HG03432 (cell line): ENCODE measurements around the gene MARK4.
"Not testable (repeated sequence)": the region's sequence is repeated elsewhere in the genome, so short reads cannot be mapped to it uniquely, and the experiment has no call there.

ENCODE experiments used
- ATAC-seq: cut with Tn5 transposase; IDR thresholded peaks from one replicate; pipeline ENCODE4 v1.9.1; 2021; ENCODE audit warnings: mild to moderate bottlenecking, moderate library complexity; ENCODE audit not compliant: unreplicated experiment

The MARK4 gene

GRCh38 chr19:45304141-45304926 lies 53.3 kb downstream of the MARK4 start:
- ATAC-seq = no peak

DNA sequence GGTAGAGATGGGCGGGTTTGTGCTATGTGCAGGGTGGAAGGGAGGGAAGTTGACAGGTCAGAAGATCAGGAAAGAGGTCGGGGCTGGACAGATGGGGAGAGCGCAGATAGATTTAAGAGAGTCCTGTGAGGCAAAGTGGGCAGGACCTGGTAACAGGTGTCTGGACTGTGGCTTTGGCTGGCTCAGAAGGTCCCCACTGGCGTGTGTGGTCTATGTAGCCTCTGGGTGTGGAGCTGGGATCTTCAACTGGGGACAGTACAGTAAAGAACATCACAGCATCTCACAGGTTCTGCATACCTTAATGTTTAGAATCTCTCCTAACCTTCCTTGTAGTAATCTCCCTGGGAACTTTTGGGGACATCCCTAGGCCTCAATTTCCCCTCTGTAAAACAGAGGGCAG lies 53.9 kb downstream of the MARK4 start:
- no peak for ATAC-seq

DNA sequence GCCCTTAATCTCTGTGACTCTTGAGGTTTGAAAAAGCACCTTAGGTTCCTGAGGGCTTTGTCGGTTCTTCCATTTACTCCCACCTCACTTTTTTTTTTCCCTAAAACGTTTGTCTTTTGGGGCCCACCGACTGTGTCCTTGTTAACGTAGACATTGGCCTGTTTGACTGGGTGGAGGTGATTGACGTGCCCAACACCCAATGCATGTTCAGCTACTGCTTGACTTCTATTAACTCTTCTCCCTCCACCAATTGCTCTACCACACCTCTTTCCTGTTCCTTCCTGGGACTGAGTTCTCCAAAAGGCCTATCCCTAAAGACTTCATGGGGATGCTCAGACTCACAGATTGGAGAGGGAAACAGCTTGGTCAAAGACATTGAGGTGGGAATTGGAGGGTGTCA lies 54.4 kb downstream of the MARK4 start:
- ATAC-seq = no peak

- no peak for ATAC-seq
These were observed 55.0 kb downstream of the MARK4 start for GRCh38 chr19:45306040-45306439.

DNA sequence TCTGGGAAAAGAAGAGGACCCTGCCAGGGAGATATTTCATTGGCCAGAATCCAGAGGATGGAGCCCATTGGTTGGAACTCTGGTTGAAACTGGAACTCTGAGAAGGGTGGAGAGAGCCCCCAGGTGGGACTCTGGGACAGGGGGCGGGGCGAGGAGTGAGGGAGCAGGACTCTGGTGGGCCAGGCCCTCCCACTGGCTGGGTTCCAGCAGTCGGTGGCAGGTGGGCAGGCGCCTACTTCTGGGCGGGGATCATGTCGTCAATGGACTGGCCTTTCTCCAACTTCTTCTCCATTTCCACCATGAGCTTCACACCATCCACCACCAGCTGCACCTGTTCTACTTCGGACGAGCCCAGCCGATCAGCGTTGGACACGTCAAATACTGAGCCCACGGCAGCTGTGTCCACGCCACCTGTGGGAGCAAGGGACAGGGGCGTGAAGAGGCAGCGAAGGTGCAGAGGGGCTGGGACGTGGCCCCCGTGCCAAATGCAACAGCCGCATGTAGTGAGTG lies 55.5 kb downstream of the MARK4 start:
- no peak for ATAC-seq

GRCh38 chr19:45307361-45307760 lies 56.3 kb downstream of the MARK4 start:
- ATAC-seq = no peak

- ATAC-seq = not testable (repeated sequence)
These were observed 58.3 kb downstream of the MARK4 start for GRCh38 chr19:45309322-45309721.

DNA sequence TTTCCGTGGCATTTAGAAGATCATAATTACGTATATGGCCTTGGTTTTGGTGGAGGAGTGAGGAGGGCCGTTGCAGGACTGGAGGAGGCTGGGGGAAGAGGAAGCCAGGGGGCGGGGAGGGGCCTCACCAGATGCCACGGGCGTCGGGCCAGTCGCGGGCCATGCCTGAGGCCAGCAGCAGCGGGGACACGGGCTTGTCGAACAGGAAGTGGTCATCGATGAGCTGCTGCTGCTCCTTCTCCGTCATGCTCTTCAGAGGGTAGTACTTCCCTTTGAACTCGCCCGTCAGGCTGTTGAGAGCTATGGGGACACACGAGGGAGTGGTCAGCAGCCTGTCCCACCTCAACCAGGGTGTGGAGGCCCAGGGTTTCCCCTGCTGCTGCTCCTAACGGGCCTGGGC lies 60.5 kb downstream of the MARK4 start:
- ATAC-seq = no peak

GRCh38 chr19:45312285-45312684 lies 61.2 kb downstream of the MARK4 start:
- not testable (repeated sequence) for ATAC-seq

- no peak for ATAC-seq
These were observed 63.7 kb downstream of the MARK4 start for GRCh38 chr19:45314708-45315245.

- ATAC-seq = no peak
These were observed 64.2 kb downstream of the MARK4 start for GRCh38 chr19:45315304-45315703.

DNA sequence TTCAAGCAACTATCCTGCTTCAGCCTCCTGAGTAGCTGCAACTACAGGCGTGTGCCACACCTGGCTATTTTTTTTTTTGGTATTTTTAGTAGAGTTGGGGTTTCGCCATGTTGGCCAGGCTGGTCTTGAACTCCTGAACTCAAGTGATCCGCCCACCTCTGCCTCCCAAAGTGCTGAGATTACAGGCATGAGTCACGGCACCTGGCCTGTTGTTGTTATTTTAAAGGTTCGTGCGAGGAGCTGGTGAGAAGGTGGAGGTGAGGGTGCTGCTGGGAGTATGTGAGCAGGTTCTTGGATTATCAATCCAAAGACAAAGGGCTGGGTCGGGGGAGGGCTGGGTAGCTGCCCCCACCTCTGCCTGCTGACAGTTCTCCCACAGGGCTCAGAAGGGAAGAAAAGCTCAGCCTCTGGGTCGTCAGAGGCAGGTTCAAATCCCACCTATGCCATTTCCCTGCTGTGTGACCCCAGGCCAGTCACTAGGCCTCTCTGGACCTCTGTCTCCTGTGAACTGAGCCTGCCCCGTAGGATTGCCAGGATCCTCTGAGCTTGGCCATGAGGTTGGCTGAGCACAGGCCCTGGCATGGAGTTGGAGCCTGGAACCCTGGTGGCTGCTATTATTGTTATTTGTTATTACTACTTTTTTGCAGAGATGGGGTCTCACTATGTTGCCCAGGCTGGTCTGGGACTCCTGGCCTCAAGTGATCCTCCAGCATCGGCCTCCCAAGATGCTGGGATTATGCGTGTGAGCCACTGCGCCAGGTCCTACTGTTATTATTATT lies 70.1 kb downstream of the MARK4 start:
- ATAC-seq = no peak

- no peak for ATAC-seq
These were observed 70.8 kb downstream of the MARK4 start for GRCh38 chr19:45321848-45322247.

GRCh38 chr19:45322311-45322710 lies 71.2 kb downstream of the MARK4 start:
- ATAC-seq = no peak

- ATAC-seq = no peak
These were observed 71.7 kb downstream of the MARK4 start, which contains the start of gene CKM for GRCh38 chr19:45322744-45323281. Gene CKM (minus strand): TSS chr19:45322875. CDS start chr19:45319713, 3,162 bp downstream.

GRCh38 chr19:45323671-45324081 lies 72.6 kb downstream of the MARK4 start:
- no peak for ATAC-seq

GRCh38 chr19:45324349-45324907 lies 73.4 kb downstream of the MARK4 start:
- ATAC-seq = no peak

DNA sequence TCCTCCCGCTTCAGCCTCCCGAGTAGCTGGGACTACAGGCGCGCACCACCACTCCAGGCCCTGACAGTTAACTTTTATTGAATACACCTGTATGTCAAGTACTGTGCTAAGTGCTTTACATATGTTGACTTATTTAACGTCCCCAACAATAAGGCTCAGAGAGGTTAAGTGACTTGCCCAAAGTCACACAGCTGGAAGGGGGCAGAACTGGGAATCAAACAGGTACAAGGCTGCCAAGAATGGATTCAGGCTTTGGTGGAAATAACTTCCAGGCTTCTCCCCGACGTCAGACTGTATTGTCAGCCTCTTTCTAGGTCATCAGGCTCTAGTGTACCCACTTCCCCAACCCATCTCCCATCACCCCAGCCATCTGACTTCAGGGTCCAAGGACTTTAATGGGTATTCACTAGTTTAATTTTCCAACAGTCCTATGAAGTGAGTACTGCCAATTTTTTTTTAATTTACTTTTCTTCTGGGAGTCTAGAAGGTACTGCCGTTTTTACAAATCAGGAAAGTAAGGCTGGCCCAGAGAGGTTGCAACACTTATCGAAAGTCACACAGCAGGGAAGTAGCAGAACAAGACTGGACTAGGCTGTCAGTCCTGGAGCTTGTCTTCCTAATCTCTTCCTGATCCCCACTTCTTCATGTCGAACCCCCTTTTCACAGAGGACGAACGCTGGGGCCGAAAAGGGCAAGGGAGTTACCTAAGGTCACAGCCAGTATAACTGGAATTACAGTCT lies 76.5 kb downstream of the MARK4 start:
- ATAC-seq = no peak

DNA sequence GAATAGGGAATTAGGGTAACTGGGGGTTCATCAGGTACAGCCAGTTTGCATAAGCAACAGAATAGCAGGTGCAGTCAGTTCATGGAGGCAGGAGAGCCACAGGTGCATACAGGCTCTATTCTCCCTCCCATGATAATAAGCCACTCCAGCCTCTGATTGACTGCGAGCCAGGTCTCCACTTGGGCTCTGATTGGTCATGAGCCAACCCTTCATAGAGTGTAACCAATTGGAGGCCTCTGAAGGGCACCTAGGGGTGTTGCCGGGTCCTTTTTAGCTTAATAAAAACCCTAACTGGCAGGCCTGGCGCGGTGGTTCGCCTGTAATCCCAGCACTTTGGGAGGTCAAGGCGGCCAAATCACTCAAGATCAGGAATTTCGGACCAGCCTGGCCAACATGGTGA lies 80.3 kb downstream of the MARK4 start:
- no peak for ATAC-seq

- no peak for ATAC-seq
These were observed 82.7 kb downstream of the MARK4 start for GRCh38 chr19:45333609-45334303.
